Astrocyte (in vitro differentiated cells and primary cell): Measurements from ENCODE around the gene RASD1.

Experiments
- CTCF ChIP-seq: IDR thresholded peaks from 2 replicates; pipeline ENCODE4 v1.5.1; 2011; ENCODE audit warnings: low read depth, mild to moderate bottlenecking, inconsistent platforms, low read length, moderate library complexity; ENCODE audit not compliant: insufficient read depth
- EZH2 ChIP-seq: IDR thresholded peaks from 2 replicates; pipeline ENCODE4 v1.6.1; 2012; ENCODE audit warnings: mild to moderate bottlenecking, low read length, inconsistent platforms; ENCODE audit not compliant: insufficient read depth

DNA sequence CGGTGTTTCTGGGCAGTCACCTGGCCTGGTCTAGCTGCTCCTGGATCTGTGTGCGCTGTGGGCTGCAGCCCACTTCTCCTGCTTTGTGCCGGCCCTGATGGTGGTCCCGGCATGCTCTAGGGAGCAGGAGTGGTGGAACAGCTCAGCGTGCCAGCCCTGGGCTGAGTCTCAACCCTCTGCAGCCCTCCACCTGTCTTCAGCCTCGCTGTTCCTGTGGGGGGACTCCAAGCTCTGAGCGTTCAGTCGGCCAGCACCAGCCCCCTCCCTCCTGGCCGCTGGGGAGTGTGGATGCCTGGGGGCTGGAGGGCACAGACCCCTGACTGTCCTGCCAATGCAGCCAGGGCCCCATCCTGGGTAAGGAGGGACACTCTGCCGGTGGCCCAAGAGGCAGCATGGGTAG, 23.7 kb upstream of the RASD1 start:
- TF ChIP-seq CTCF (no peak), EZH2 (no peak)
